ENCODE results near the gene FBLN5. TPM values are rescaled to one million over a fixed set of nuclear protein-coding genes. Genes with fewer than 3 reads are reported as not detected.

Gene FBLN5
- total and polyA plus RNA-seq, 2 donors (not counting 3 experiments of a cell fraction or from before 2014, with no cell fraction given), result 27.6 to 33.1 TPM

- DNase-seq (ENCODE audit: low read depth, low spot score) (no peak), FAIRE-seq (no peak)
- no peaks in the 10 kb centered on the region for H4K20me1 ChIP-seq (replicated peaks; ENCODE audit: control insufficient read depth, extremely low read depth, insufficient read depth, low read length)
- H3K4me3 ChIP-seq (replicated peaks in 1 of 3; ENCODE audit: insufficient read depth in 1 of 3, low read depth in 1 of 3, low read length in 3 of 3), result no peak overlapping the region
- ChIA-PET POLR2A (no interaction called here), CTCF (interaction anchor here (1.2 to 1.7 kb wide), 2 partner anchors 9 to 166 kb away, joined by 3 to 4 read pairs; no protein-coding TSS in a partner anchor)
- H3K27me3 ChIP-seq (ENCODE audit: control insufficient read depth in 2 of 2, insufficient read depth in 2 of 2, low read length in 2 of 2), result peaks cover 17 to 31% of the 10 kb centered on the region in 2 experiments
- TF ChIP-seq FOS (IDR thresholded peaks at IDR 0.05; ENCODE audit: borderline replicate concordance, insufficient read depth, low read length), result no peak
- no peak for TF ChIP-seq EZH2 (IDR thresholded peaks at IDR 0.05; ENCODE audit: borderline replicate concordance, low read depth, low read length, severe bottlenecking)
- TF ChIP-seq MYC (IDR thresholded peaks at IDR 0.05; ENCODE audit: low read depth, low read length), result no peak
- no peak for TF ChIP-seq POLR2AphosphoS5 (IDR thresholded peaks at IDR 0.05; ENCODE audit: insufficient read depth, low read depth, low read length)
- TF ChIP-seq JUN (IDR thresholded peaks at IDR 0.05; ENCODE audit: borderline replicate concordance, insufficient read depth, insufficient read length, low read depth), result no peak
- no peak for TF ChIP-seq GATA2 (IDR thresholded peaks at IDR 0.05; ENCODE audit: insufficient read depth, insufficient read length, low read depth, low read length)
- no peak for TF ChIP-seq POLR2A (IDR thresholded peaks at IDR 0.05; ENCODE audit: low read depth, low read length)
- TF ChIP-seq CTCF (IDR thresholded peaks at IDR 0.05; ENCODE audit: extremely low read depth in 1 of 2, insufficient read depth in 1 of 2, low read depth in 1 of 2, low read length in 2 of 2), result no peak
- TF ChIP-seq MAX (IDR thresholded peaks at IDR 0.05; ENCODE audit: insufficient read depth, insufficient read length), result no peak
- dilution Hi-C loops (cut with MboI; ENCODE audit: extremely low pct_ligation_motif_present, low sequenced_read_pairs), result no loop called here
- no peak overlapping the region for H2AFZ ChIP-seq (ENCODE audit: low read depth, low read length)
- no peak overlapping the region for H3K27ac ChIP-seq (ENCODE audit: insufficient read depth, low read depth, low read length)
- no TSS peak for BruUV-seq (replicated peaks)
- H3K9me1 ChIP-seq (replicated peaks; ENCODE audit: control insufficient read depth, extremely low read depth, insufficient read depth, low read length), result no peaks in the 10 kb centered on the region
- no peaks in the 10 kb centered on the region for H3K79me2 ChIP-seq (ENCODE audit: control insufficient read depth, insufficient read depth, low read length)
- no peaks in the 10 kb centered on the region for H3K9me3 ChIP-seq (replicated peaks; ENCODE audit: control insufficient read depth, insufficient read depth, low read length)
- H3K4me2 ChIP-seq (ENCODE audit: insufficient read depth, low read length), result no peak overlapping the region
- intact Hi-C loops (cut with micrococcal nuclease), result no loop called here
- no peak overlapping the region for H3K9ac ChIP-seq (replicated peaks; ENCODE audit: extremely low read depth, insufficient read depth, low read length)
- H3K4me1 ChIP-seq (ENCODE audit: control insufficient read depth, extremely low read depth, insufficient read depth, low read length), result no peaks in the 10 kb centered on the region
- no peaks in the 10 kb centered on the region for H3K36me3 ChIP-seq (ENCODE audit: control insufficient read depth in 2 of 2, extremely low read depth in 1 of 2, insufficient read depth in 2 of 2, low read length in 2 of 2)
Observed at GRCh38 chr14:91831337-91831736, 116.2 kb downstream of the FBLN5 start.

Measured in endothelial cell of umbilical vein (primary cell).